Fibroblast of the aortic adventitia (primary cell): ENCODE measurements around the gene ARL5C. TPM values are rescaled to one million over a fixed set of nuclear protein-coding genes. Genes with fewer than 3 reads are reported as not detected.

Source experiments
- DNase-seq: peaks from one replicate; pipeline ENCODE4 v3.0.0-alpha.2; 2010; ENCODE audit warnings: low read depth
- H3K4me3 ChIP-seq: 2 replicates; pipeline ENCODE4 v1.5.1; 2011; ENCODE audit warnings: low read depth, mild to moderate bottlenecking, control low read depth, low read length, moderate library complexity
- total RNA-seq: library from RNA; depleted of rRNA; stranded (reverse); fragments of >200 nt; gene quantifications from 2 replicates; pipeline ENCODE4 v1.2.3, GENCODE V29; 2012; ENCODE audit warnings: low replicate concordance
- TF ChIP-seq, protein P1 (sequence below): IDR thresholded peaks from 2 replicates; pipeline ENCODE4 v1.5.1; 2011; ENCODE audit warnings: mild to moderate bottlenecking, low read length, control low read depth, inconsistent platforms; ENCODE audit not compliant: insufficient read depth

Gene ARL5C
- total RNA-seq, 1 donor, result not detected

DNA sequence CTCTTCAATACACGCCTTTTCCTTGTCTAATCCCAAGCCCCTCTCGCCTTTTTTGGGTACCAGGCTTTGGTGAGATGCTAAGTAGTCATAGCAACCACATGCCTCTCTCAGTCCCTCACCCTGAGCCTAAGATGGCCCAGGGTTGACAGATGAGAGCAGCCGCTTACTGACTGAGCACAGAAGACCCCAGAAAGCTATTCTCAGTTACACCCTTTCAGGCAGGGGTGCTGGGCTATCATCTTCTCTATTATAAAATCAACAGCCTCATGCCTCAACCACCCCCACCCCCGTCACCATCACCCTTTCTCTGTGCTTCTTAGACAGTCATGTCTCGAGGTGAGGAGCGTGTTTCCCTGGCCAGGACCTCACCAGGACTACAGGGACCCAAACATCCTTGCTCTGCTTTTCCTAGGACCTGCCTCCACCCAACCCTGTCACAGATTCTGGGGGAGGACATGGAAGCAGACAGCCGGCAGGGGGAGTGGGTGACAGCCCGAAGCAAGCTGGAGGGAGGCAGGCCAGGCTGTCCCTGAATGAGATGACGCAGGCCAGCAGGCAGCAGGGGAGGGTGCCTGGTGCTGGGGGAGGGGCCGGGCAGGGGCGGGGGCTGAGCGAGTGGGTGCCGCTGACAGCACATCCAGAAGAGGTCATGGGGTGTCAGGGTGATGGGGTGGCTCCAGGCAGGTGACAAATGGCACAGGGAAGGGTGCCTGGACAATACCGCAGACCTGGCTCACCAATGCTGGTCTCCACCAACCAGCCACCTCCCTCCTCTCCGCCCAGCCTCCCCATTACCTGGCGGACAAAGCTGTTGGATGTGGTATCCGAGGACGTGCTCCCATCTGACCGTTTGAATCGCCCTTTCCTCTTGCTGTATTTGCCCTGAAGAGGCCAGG, 28.4 kb upstream of the ARL5C start:
- TF ChIP-seq, protein P1, sequence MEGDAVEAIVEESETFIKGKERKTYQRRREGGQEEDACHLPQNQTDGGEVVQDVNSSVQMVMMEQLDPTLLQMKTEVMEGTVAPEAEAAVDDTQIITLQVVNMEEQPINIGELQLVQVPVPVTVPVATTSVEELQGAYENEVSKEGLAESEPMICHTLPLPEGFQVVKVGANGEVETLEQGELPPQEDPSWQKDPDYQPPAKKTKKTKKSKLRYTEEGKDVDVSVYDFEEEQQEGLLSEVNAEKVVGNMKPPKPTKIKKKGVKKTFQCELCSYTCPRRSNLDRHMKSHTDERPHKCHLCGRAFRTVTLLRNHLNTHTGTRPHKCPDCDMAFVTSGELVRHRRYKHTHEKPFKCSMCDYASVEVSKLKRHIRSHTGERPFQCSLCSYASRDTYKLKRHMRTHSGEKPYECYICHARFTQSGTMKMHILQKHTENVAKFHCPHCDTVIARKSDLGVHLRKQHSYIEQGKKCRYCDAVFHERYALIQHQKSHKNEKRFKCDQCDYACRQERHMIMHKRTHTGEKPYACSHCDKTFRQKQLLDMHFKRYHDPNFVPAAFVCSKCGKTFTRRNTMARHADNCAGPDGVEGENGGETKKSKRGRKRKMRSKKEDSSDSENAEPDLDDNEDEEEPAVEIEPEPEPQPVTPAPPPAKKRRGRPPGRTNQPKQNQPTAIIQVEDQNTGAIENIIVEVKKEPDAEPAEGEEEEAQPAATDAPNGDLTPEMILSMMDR, result peak; percentile 61
- DNase-seq, result peak; percentile 58
- H3K4me3 ChIP-seq, result peak overlapping the region; percentile 81

DNA sequence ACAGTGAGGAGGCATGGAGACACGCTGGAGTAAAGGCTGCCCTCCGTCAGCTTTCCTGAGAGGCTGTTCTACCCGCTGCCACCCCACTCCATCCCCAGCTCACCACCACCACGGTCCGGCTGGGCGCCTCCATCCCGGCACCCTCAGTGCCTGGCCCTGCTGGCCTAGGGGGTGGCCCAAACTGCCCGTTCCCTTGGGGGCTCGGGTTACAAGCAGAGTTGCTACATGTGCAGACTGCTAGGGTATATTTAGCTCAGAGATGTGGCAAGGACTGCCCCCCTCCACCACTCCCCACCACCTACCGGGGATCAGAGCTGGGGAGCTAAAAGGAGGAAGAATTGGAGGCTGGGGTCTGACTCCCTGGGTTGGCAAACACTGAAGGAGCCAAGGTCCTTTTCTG, 27.4 kb upstream of the ARL5C start:
- H3K4me3 ChIP-seq, result no peak overlapping the region
- DNase-seq, result no peak
- TF ChIP-seq, protein P1, result no peak

DNA sequence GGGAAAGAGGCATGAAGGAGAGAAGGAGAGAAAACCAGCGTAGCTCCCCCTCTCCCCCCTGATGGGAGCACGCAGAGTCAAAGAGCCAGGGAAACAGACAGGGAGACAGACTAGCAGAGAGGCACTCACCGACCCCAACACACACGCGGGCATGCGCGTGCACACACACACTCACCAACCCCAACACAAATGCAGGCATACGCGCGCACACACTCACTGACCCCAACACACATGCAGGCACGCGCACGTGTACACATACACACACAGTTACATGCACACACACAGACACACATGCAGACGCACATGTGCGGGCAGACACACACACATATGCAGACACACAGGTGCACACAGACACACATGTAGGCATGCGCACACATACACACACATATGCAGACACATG, 26.9 kb upstream of the ARL5C start:
- DNase-seq, result no peak
- no peak overlapping the region for H3K4me3 ChIP-seq
- TF ChIP-seq, protein P1, result no peak

DNA sequence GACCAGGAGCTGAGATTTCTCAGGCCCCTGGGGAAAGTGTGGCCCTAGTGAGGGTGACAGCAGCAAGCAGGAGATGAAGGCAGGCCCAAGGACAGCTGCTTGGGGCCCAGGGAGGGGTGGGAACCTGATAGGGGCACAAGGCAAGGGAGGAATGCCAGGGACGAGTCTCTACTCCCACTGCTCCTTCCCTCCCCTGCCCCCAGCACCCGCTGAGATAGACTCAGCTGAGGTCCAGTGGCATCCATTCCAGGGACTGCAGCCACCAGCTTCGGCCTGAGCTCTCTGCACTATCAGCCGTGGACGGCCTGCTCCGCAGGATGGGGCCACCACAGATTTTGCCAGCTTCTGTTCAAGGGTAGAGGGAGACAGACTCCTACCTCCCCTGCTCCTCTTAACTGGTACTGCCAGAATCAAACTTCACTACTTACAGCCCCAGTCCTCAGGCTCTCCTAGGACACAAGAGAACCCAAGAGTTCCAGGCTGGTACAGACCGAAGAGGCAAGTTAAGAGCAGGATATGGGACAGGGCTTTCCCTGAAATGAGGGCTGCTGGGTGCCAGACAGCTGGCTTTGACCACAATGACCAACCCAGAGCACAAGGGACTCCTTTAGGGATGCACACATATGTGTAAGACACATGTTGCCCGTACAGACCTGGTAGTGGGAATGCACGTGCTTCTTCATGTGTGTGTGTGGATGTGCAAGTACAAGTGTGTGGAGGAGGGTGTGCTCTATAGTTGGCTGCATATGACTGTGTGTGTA, 26.0 kb upstream of the ARL5C start:
- no peak overlapping the region for H3K4me3 ChIP-seq
- TF ChIP-seq, protein P1, result no peak
- no peak for DNase-seq

DNA sequence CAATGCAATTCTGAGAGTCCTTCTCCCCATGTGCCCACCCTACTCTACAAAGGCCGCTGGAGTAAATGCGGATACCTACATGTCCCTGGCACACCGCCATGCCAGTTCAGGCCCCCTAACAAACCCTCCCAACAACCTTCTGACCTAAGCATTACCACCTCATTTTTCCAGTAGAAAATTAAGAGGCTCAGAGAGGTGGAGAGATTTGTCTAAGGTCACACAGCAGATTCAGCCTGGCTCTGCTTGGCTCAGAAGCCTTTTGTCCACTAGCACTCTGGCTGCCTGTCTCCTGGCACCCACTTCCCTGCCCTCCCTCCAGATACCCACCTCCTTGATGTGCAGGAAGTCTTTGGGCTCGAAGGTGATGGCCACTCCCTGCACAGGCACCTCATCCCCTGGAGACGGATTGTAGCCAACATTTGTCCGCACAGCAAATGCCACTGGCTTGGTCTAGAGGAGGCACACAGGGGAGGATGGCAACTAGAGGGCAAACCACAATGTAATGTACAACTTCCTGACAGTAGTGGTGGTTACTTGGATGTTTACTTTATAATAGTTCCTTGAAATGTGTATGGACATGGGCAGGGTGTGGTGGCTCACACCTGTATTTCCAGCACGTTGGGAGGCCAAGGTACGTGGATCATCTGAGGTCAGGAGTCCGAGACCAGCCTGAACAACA, 21.3 kb upstream of the ARL5C start:
- TF ChIP-seq, protein P1, result no peak
- DNase-seq, result no peak
- H3K4me3 ChIP-seq, result no peak overlapping the region

DNA sequence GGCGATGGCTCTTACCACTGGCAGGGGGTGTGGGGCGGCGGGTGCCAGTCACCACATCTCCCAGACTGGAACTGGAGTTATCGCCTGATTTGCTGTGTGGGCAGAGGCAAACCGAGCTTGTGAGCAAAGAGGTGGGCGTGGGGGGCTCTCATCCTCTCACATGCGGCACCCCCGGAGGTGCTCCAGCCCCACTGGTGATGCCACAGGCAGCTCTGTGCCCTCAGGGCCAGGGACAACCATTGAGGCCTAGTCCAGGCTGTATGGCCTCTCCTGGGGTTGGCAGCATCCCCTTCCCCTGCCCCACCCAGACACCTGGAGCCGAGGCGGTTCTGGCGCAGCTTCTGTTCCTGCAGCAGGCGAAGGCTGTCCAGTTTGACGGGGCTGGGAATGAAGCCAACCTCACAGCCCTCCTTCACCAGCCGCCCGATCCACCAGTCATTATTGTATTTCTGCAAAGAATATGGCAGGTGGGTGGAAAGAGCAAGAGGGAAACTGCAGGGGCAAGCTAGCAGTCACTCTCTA, 20.6 kb upstream of the ARL5C start:
- TF ChIP-seq, protein P1, result no peak
- no peak overlapping the region for H3K4me3 ChIP-seq
- DNase-seq, result no peak
